Measurements from ENCODE around the gene TPCN1. TPM values are rescaled to one million over a fixed set of nuclear protein-coding genes. Genes with fewer than 3 reads are reported as not detected.

The TPCN1 gene
- total RNA-seq, 1 experiment from 2014 or later: 13.5 TPM

GRCh38 chr12:113316155-113316554, 94.9 kb downstream of the TPCN1 start:
- Histone ChIP-seq H3K27ac (ENCODE audit: insufficient read length, low read depth, low read length) (no peak overlapping the region), H3K9me3 (ENCODE audit: control insufficient read depth, low read depth, low read length) (no peaks in the 10 kb centered on the region), H2AK5ac (ENCODE audit: insufficient read length, low read length) (no peak overlapping the region), H2BK20ac (ENCODE audit: low read depth, low read length, poor library complexity, severe bottlenecking) (no peak overlapping the region), H3K79me2 (ENCODE audit: insufficient read depth, low read length) (no peaks in the 10 kb centered on the region), H4K91ac (ENCODE audit: insufficient read length, low read depth, low read length) (no peak overlapping the region), H4K20me1 (ENCODE audit: control insufficient read depth, insufficient read depth, insufficient read length) (no peaks in the 10 kb centered on the region), H4K5ac (ENCODE audit: insufficient read length, low read depth, low read length) (no peak overlapping the region), H2BK5ac (ENCODE audit: insufficient read length, low read length) (no peak overlapping the region), H3K4me1 (ENCODE audit: insufficient read depth, low read length) (no peaks in the 10 kb centered on the region), H3K23me2 (ENCODE audit: insufficient read length, low read depth, low read length, poor library complexity, severe bottlenecking) (no peaks in the 10 kb centered on the region), H3K79me1 (ENCODE audit: insufficient read depth, low read depth, low read length, poor library complexity, severe bottlenecking) (no peaks in the 10 kb centered on the region), H3T11ph (ENCODE audit: low read length) (no peak overlapping the region), H3K18ac (ENCODE audit: insufficient read length, low read depth, low read length) (no peak overlapping the region), H2BK12ac (ENCODE audit: insufficient read length, low read depth, low read length) (no peak overlapping the region), H3K9ac (ENCODE audit: extremely low read depth, insufficient read length, low read length) (no peak overlapping the region), H3K27me3 (ENCODE audit: insufficient read depth, low read length) (no peaks in the 10 kb centered on the region), H3K56ac (ENCODE audit: insufficient read length, low read depth, low read length) (no peak overlapping the region), H2AFZ (ENCODE audit: low read length) (no peak overlapping the region), H4K8ac (replicated peaks; ENCODE audit: insufficient read length, low read depth, low read length) (no peak overlapping the region), H2BK15ac (ENCODE audit: low read depth, low read length) (no peak overlapping the region), H3K23ac (ENCODE audit: insufficient read length, low read depth, low read length) (no peak overlapping the region), H3K14ac (ENCODE audit: insufficient read depth, low read length) (no peak overlapping the region), H3K4me2 (ENCODE audit: insufficient read depth, insufficient read length, low read length) (no peak overlapping the region), H3K4ac (ENCODE audit: low read depth, low read length) (no peak overlapping the region), H2BK120ac (ENCODE audit: low read depth, low read length, poor library complexity, severe bottlenecking) (no peak overlapping the region)
- WGBS (ENCODE audit: extremely low coverage, insufficient read length, low lambda C conversion rate): no CpG with 5 or more reads among the region's 7 CpGs
- H3K36me3 Mint-ChIP-seq (ENCODE audit: insufficient read depth in 1 of 3, low read depth in 3 of 3): peaks cover 14 to 41% (median 20%) of the 10 kb centered on the region in 3 experiments
- TF ChIP-seq CTCF (conservative IDR thresholded peaks at IDR 0.05): peak; percentile 50
- DNase-seq: no peak
- no peak overlapping the region for H3K27ac Mint-ChIP-seq
- H3K4me1 Mint-ChIP-seq: peaks cover 3 to 10% of the 10 kb centered on the region in 2 experiments; a peak in 2 of 4 replicates
- no peaks in the 10 kb centered on the region for H3K27me3 Mint-ChIP-seq (ENCODE audit: low read depth)
- H3K4me3 Mint-ChIP-seq: no peak overlapping the region
- peaks cover 0 to 3% of the 10 kb centered on the region in 2 experiments; a peak in 2 of 5 replicates for H3K9me3 Mint-ChIP-seq

Measured in H9 (cell line).